Stimulated activated naive CD8-positive, alpha-beta T cell treated with anti-CD3 and anti-CD28 coated beads, Interleukin-15, amount 100 ng/mL, for 72 hours (primary cell): ENCODE results near the gene NOP14.
"Not testable (repeated sequence)": the region's sequence is repeated elsewhere in the genome, so short reads cannot be mapped to it uniquely, and the experiment has no call there.

Experiments used
- ATAC-seq: fragments of 150-1000 bp; cut with Tn5 transposase; 2 replicates; pipeline ENCODE4 v1.10.0; 2021; ENCODE audit warnings: mild to moderate bottlenecking, moderate library complexity
- DNase-seq, 2 donors: peaks; one replicate each; pipeline ENCODE4 v3.0.0; 2021 to 2022
- H3K27ac Mint-ChIP-seq, 2 donors: one replicate each; pipeline ENCODE4 v1.8.0; 2022; ENCODE audit warnings: mild to moderate bottlenecking in 2 of 2, mixed read lengths in 2 of 2, moderate library complexity in 2 of 2
- H3K27me3 Mint-ChIP-seq: one replicate; pipeline ENCODE4 v1.8.0; 2022; ENCODE audit warnings: mixed read lengths
- H3K4me1 Mint-ChIP-seq: one replicate; pipeline ENCODE4 v1.8.0; 2022; ENCODE audit warnings: mild to moderate bottlenecking, mixed read lengths
- H3K4me3 Mint-ChIP-seq, 2 donors: one replicate each; pipeline ENCODE4 v1.8.0; 2022; ENCODE audit warnings: mild to moderate bottlenecking in 2 of 2, mixed read lengths in 2 of 2, moderate library complexity in 1 of 2
- H3K9me3 Mint-ChIP-seq, 2 donors: one replicate each; pipeline ENCODE4 v1.8.0; 2022; ENCODE audit warnings: mixed read lengths in 2 of 2

NOP14 gene

GRCh38 chr4:2963175-2963965 lies at the start of gene NOP14, which contains the start of gene GRK4:
Gene NOP14 (minus strand): TSS chr4:2963406. CDS start chr4:2963319, 87 bp downstream.
Gene GRK4 (plus strand): TSS chr4:2963571. CDS start chr4:2964071, 500 bp downstream.
- peaks cover 51% of the 10 kb centered on the region for H3K4me1 Mint-ChIP-seq
- peak; percentile 96 to 98 for DNase-seq
- peak within 1 kb of the TSS; percentile 96 to 97 for H3K27ac Mint-ChIP-seq
- H3K4me3 Mint-ChIP-seq, result peak within 1 kb of the TSS; percentile 86 to 88
- peak; percentile 90 for ATAC-seq
- no peaks in the 10 kb centered on the region for H3K9me3 Mint-ChIP-seq
- no peaks in the 10 kb centered on the region for H3K27me3 Mint-ChIP-seq

- Mint-ChIP-seq H3K9me3 (no peaks in the 10 kb centered on the region), H3K27ac (peak overlapping the region in 1 of 2 donors; percentile 40), H3K4me3 (no peak overlapping the region), H3K4me1 (peaks cover 8% of the 10 kb centered on the region), H3K27me3 (no peaks in the 10 kb centered on the region)
- no peak for DNase-seq
- no peak for ATAC-seq
Observed at GRCh38 chr4:3011456-3012220, 48.4 kb upstream of the NOP14 start.

- no peaks in the 10 kb centered on the region for H3K27me3 Mint-ChIP-seq
- H3K9me3 Mint-ChIP-seq, result no peaks in the 10 kb centered on the region
- ATAC-seq (no peak), DNase-seq (no peak)
- peaks cover 8% of the 10 kb centered on the region for H3K4me1 Mint-ChIP-seq
- no peak overlapping the region for H3K4me3 Mint-ChIP-seq
- no peak overlapping the region for H3K27ac Mint-ChIP-seq
Observed at GRCh38 chr4:3010998-3011397, 47.8 kb upstream of the NOP14 start.

GRCh38 chr4:3010577-3010976 lies 47.4 kb upstream of the NOP14 start:
- Mint-ChIP-seq H3K9me3 (no peaks in the 10 kb centered on the region), H3K27me3 (no peaks in the 10 kb centered on the region), H3K27ac (no peak overlapping the region), H3K4me1 (peaks cover 8% of the 10 kb centered on the region), H3K4me3 (no peak overlapping the region)
- DNase-seq, result no peak
- ATAC-seq, result no peak

GRCh38 chr4:3009422-3009821 lies 46.2 kb upstream of the NOP14 start:
- no peaks in the 10 kb centered on the region for H3K9me3 Mint-ChIP-seq
- peaks cover 8% of the 10 kb centered on the region for H3K4me1 Mint-ChIP-seq
- ATAC-seq, result peak; percentile 66
- no peaks in the 10 kb centered on the region for H3K27me3 Mint-ChIP-seq
- DNase-seq, result peak in 1 of 2 donors; percentile 19
- H3K4me3 Mint-ChIP-seq, result no peak overlapping the region
- H3K27ac Mint-ChIP-seq, result no peak overlapping the region

DNA sequence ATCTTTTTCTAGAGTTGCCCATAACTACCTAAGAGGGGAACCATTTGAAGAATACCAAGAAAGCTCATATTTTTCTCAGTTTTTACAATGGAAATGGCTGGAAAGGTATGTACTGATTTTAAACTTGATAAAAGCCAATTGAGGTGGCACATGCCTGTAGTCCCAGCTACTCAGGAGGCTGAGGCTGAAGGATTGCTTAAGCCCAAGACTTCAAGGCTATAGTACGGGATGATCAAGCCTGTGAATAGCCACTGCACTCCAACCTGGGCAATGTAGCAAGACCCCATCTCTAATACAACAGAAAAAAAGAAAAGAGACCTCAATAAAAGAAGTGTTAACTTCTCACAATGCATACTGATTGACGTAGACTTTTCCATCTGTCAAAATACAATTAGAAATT lies 44.5 kb upstream of the NOP14 start:
- H3K4me3 Mint-ChIP-seq, result no peak overlapping the region

GRCh38 chr4:2996415-2996814 lies 33.2 kb upstream of the NOP14 start:
- no peak overlapping the region for H3K27ac Mint-ChIP-seq
- H3K27me3 Mint-ChIP-seq, result no peaks in the 10 kb centered on the region
- H3K4me1 Mint-ChIP-seq, result no peaks in the 10 kb centered on the region
- H3K4me3 Mint-ChIP-seq, result no peak overlapping the region
- no peak for ATAC-seq
- no peaks in the 10 kb centered on the region for H3K9me3 Mint-ChIP-seq
- DNase-seq, result no peak

More for the DNA sequence above, 44.5 kb upstream of the NOP14 start:
- Mint-ChIP-seq H3K27me3 (no peaks in the 10 kb centered on the region), H3K9me3 (no peaks in the 10 kb centered on the region), H3K27ac (no peak overlapping the region), H3K4me1 (no peaks in the 10 kb centered on the region)
- no peak for ATAC-seq
- no peak for DNase-seq

DNA sequence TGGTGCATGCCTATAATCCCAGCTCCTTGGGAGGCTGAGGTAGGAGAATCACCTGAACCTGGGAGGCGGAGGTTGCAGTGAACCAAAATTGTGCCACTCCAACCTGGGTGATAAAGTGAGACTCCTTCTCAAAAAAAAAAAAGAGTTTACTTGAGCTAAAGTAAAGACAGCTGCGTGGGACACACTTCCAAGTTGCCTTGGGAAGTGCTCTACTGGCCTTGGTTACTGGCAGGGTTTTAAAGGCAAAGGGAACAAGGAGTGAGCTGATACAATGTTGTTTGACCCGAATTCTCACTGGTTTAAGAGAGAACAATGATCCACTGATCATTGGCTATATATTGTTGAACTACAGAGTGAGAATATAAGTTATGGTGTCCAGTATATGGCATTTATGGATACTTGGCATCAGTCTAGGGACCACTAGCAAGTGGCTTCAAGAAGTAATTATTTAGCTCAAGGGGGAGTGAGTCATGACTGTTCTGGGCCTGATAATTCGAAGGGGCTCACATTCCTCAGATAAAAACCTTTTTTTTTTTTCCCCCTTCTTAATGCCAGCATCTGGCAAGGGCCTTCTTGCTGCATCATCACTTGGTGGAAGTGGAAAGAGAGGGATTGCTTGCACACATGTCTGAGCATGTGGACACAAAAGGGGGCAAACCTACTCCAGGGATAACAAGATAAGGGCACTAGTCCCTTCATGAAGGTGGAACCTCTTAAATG lies 32.5 kb upstream of the NOP14 start:
- H3K4me3 Mint-ChIP-seq, result no peak overlapping the region
- DNase-seq (no peak), ATAC-seq (no peak)
- no peak overlapping the region for H3K27ac Mint-ChIP-seq
- H3K9me3 Mint-ChIP-seq, result no peaks in the 10 kb centered on the region
- peaks cover 3% of the 10 kb centered on the region for H3K27me3 Mint-ChIP-seq
- H3K4me1 Mint-ChIP-seq, result no peaks in the 10 kb centered on the region

DNA sequence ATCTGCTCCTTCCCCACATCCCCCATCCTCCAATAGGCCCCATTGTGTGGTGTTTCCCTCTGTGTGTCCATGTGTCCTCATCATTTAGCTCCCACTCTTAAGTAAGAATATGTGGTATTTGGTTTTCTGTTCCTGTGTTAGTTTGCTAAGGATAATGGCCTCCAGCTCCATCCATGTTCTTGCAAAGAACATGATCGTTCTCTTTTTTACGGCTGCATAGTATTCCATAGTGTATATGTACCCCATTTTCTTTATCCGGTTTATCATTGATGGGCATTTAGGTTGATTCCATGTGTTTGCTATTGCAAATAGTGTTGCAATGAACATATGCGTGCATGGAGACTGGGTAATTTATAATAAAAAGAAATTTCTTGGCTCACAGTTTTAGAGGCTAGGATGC lies 31.7 kb upstream of the NOP14 start:
- peaks cover 5% of the 10 kb centered on the region for H3K27me3 Mint-ChIP-seq
- no peak overlapping the region for H3K4me3 Mint-ChIP-seq
- H3K27ac Mint-ChIP-seq, result no peak overlapping the region
- DNase-seq, result no peak
- H3K9me3 Mint-ChIP-seq, result no peaks in the 10 kb centered on the region
- H3K4me1 Mint-ChIP-seq, result no peaks in the 10 kb centered on the region
- no peak for ATAC-seq

GRCh38 chr4:2991243-2991642 lies 28.0 kb upstream of the NOP14 start:
- H3K27me3 Mint-ChIP-seq, result peaks cover 5% of the 10 kb centered on the region
- no peaks in the 10 kb centered on the region for H3K9me3 Mint-ChIP-seq
- H3K4me3 Mint-ChIP-seq, result no peak overlapping the region
- no peak for ATAC-seq
- no peak overlapping the region for H3K27ac Mint-ChIP-seq
- no peaks in the 10 kb centered on the region for H3K4me1 Mint-ChIP-seq
- DNase-seq, result no peak

DNA sequence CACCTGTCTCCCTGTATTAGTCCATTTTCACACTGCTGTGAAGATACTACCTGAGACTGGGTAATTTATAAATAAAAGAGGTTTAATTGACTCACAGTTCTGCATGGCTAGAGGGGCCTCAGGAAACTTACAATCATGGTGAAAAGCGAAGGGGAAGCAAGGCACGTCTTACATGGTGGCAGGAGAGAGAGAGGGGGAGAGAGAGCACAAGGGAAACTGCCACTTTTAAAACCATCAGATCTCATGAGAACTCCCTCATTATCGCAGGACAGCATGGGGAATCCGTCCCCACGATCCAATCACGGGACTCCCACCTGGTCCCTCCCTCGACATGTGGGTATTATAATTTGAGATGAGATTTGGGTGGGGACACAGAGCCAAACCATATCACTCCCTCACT lies 20.5 kb upstream of the NOP14 start:
- not testable (repeated sequence) for H3K27me3 Mint-ChIP-seq, H3K9me3 Mint-ChIP-seq, H3K4me3 Mint-ChIP-seq, ATAC-seq, DNase-seq, H3K27ac Mint-ChIP-seq, H3K4me1 Mint-ChIP-seq

DNA sequence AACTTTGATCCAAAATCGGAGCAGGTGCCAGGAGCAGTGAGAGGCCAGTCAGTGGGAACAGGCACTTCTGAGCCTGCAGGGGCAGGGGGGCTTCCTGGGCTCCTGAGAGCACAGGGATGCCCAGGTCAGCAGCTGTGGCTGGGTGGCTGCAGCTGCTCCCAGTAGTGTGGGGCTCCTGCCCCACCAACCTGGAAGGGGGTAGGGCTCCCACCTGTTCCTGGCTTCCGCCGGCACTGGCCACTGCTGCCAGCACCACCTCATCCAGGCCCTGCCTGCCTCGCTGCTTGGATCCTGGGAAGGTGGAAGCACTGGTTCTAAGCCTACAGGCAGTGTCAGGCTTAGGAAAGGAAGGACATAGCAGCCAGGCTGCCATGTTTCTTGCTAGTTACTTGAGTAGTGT lies 18.8 kb upstream of the NOP14 start:
- Mint-ChIP-seq H3K9me3 (no peaks in the 10 kb centered on the region), H3K4me1 (peaks cover 5% of the 10 kb centered on the region)

DNA sequence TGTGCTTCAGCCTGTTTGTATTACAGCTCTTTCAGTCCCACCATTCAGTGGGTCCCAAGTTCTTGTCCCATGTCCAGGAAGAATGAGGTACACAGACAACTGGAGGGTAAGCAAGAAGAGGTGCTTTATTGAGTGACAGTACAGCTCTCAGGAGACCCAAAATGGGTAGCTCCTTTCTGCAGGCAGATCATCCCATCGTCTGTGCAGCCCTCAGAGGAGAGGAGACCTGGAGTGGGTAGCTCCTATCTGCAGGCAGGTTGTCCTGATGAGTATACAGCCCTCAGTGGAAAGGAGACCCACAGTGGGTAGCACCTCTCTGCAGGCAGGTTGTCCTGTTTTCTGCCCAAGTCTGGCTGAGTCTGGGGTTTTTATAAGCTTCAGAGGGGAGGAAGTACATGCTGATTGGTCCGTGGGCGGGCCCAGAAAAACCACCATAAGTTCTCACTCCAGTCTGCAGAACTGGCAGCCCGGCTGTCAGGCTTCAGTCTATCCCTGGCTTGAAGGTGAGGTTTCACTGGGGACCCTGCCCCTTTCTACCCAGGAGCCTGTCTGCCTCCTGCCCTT lies 18.1 kb upstream of the NOP14 start:
- Mint-ChIP-seq H3K4me1 (peaks cover 5% of the 10 kb centered on the region), H3K9me3 (no peaks in the 10 kb centered on the region), H3K27ac (no peak overlapping the region), H3K4me3 (no peak overlapping the region), H3K27me3 (no peaks in the 10 kb centered on the region)
- DNase-seq (no peak), ATAC-seq (no peak)

More for the DNA sequence above, 18.8 kb upstream of the NOP14 start:
- DNase-seq (no peak), ATAC-seq (no peak)
- no peak overlapping the region for H3K4me3 Mint-ChIP-seq
- no peaks in the 10 kb centered on the region for H3K27me3 Mint-ChIP-seq
- H3K27ac Mint-ChIP-seq, result no peak overlapping the region

GRCh38 chr4:2977211-2978088 lies 14.2 kb upstream of the NOP14 start:
- no peak overlapping the region for H3K4me3 Mint-ChIP-seq
- peaks cover 5% of the 10 kb centered on the region for H3K4me1 Mint-ChIP-seq
- no peak overlapping the region for H3K27ac Mint-ChIP-seq
- H3K27me3 Mint-ChIP-seq, result no peaks in the 10 kb centered on the region
- ATAC-seq (no peak), DNase-seq (no peak)
- H3K9me3 Mint-ChIP-seq, result no peaks in the 10 kb centered on the region

- Mint-ChIP-seq H3K9me3 (no peaks in the 10 kb centered on the region), H3K27ac (no peak overlapping the region), H3K4me1 (no peaks in the 10 kb centered on the region), H3K4me3 (no peak overlapping the region), H3K27me3 (no peaks in the 10 kb centered on the region)
- no peak for DNase-seq
- no peak for ATAC-seq
Observed at GRCh38 chr4:2971275-2971674, 8.1 kb upstream of the NOP14 start.
